Articular chondrocyte of knee joint (primary cell): Measurements from ENCODE around the gene TRA2A. TPM values are rescaled to one million over a fixed set of nuclear protein-coding genes. Genes with fewer than 3 reads are reported as not detected.

Experiments used
- small RNA-seq: library from RNA; depleted of rRNA; stranded (forward); fragments of <200 nt; gene quantifications from one replicate; pipeline ENCODE3, GENCODE V24; 2012
- total RNA-seq: library from RNA; depleted of rRNA; stranded (reverse); fragments of >200 nt; gene quantifications from 2 replicates; pipeline ENCODE4 v1.2.3, GENCODE V29; 2012

The TRA2A gene
- total RNA-seq = 33.6 and 40.6 TPM in 2 replicates

DNA sequence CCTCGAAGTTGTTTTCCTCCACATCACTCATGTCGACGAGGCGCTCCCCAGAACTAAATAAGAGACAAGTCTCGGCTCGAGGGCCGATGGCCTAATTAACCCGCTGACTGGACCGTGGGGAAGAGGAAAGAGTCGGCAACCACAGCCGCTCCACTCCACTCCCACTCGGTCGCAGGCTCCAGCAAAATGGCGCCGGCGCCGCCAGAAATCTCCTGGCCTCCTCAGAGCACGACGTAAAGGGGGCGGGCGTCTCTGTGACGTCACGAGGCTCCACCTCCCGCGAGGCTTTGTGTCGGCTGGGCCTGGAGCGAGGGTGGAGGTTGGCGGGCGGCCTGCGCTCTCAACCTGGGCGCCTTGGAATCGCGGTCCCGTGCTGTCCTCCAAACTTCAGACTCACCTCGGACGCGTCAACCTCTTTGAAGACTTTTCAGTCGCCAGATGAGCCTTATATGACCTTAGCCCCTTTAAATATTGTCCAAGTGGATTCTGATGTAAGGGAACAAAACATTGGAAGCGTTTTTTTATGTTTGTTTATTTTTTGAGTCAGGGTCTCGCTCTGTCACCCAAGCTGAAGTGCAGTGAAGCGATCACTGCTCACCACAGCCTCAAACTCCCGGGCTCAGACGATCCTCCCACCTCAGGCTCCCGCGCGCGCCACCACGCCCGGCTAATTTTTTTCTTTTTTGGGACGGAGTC, at the start of gene TRA2A:
TRA2A (minus strand) TSS at position 188 of the 696 bp plus-strand sequence; CDS start at position 31, 157 bp downstream.

DNA sequence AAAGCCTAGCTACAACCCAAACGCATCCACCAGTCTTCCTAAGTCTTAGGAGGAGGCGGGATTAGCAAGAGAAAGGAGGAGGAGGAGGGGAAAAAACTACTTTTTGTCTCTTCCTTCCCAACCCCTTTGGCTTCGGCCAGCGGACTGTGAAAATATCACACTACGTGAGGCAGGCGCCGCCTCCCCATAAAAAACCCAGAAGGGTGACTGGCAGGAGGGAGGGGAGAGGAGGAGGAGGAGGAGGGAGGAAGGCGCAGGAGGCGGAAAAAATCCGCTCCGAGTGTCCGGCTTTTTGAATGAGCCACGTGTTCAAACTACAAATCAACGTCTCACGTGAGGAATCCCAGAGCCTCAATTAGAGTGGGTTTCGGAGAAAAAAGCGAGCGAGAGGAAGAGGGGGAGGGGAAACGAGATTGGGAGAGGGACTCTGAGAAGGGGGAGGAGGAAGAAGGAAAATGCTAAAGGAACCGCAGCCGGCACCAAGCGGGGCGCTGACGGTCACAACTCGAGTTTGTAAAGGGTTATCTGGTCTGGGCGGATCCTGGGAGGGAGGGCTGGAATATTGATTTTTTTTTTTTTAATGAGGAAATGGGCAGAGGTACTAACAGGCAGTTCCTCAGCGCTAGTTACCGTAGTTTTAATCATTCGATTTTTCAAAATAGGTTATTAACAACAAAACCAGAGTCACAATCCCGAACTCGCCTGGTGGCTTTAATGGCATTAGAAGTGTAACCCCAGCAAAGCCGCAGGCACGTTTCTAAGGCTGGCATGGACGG, 61.3 kb downstream of the TRA2A start, which contains the start of gene IGF2BP3:
IGF2BP3 (minus strand) TSS at position 162 of the 776 bp plus-strand sequence. CDS start 381 bp downstream, outside the sequence.

Small RNA genes lying within 50 kb of the gene (small RNA-seq; reads per million reads assigned to genes)
- gene AC079780.1 (not detected), gene RF00019 (not detected)

Other genes starting within 250 kb of the TRA2A start
- 34.1 and 50.2 TPM in 2 replicates for gene MALSU1, start 232.6 kb downstream of the TRA2A start, total RNA-seq
- gene IGF2BP3, start 61.5 kb downstream of the TRA2A start, total RNA-seq = 0.26 and 0.76 TPM in 2 replicates
- gene CCDC126, start 65.4 kb upstream of the TRA2A start, total RNA-seq = 9.0 and 9.5 TPM in 2 replicates
- gene FAM221A, start 148.2 kb upstream of the TRA2A start, total RNA-seq = 1.4 TPM in 2 replicates
- gene STK31, start 178.2 kb upstream of the TRA2A start, total RNA-seq = 0.13 and 0.22 TPM in 2 replicates